DOHH2 (cell line): ENCODE data around the gene MYB.

Experiments
- H3F3A ChIP-seq: fragments of 200-600 bp; sonication (generic), shearing (Covaris generic); 2 replicates; pipeline ENCODE4 v1.6.0; 2016; ENCODE audit warnings: antibody characterized with exemption, mild to moderate bottlenecking; ENCODE audit not compliant: control insufficient read depth, insufficient read depth
- H3K27ac ChIP-seq: fragments of 200-600 bp; sonication (generic); 2 replicates; pipeline ENCODE4 v1.5.1; 2014; ENCODE audit warnings: low read depth, mild to moderate bottlenecking, low read length, moderate library complexity
- H3K27me3 ChIP-seq: fragments of 200-600 bp; sonication (generic); 2 replicates; pipeline ENCODE4 v1.6.1; 2014; ENCODE audit warnings: mild to moderate bottlenecking, low read length, mixed read lengths; ENCODE audit not compliant: control insufficient read depth
- H3K36me3 ChIP-seq: fragments of 200-600 bp; sonication (generic); 2 replicates; pipeline ENCODE4 v1.6.1; 2014; ENCODE audit warnings: mild to moderate bottlenecking, low read length, moderate library complexity, mixed read lengths; ENCODE audit not compliant: control insufficient read depth
- H3K4me1 ChIP-seq: fragments of 200-600 bp; sonication (generic); 2 replicates; pipeline ENCODE4 v1.6.1; 2014; ENCODE audit warnings: mild to moderate bottlenecking, low read length, mixed read lengths; ENCODE audit not compliant: control insufficient read depth
- H3K4me2 ChIP-seq: fragments of 200-600 bp; sonication (generic); 2 replicates; pipeline ENCODE4 v1.6.0; 2014; ENCODE audit warnings: mild to moderate bottlenecking, low read length, moderate library complexity
- H3K4me3 ChIP-seq: fragments of 200-600 bp; sonication (generic); 2 replicates; pipeline ENCODE4 v1.5.1; 2014; ENCODE audit warnings: mild to moderate bottlenecking, low read length, mixed read lengths
- H3K79me2 ChIP-seq: fragments of 200-600 bp; sonication (generic); 2 replicates; pipeline ENCODE4 v1.6.1; 2014; ENCODE audit warnings: mild to moderate bottlenecking, low read length, mixed read lengths; ENCODE audit not compliant: control insufficient read depth
- H3K9me2 ChIP-seq: fragments of 200-600 bp; sonication (generic); replicated peaks from 2 replicates; pipeline ENCODE4 v1.6.1; 2014; ENCODE audit warnings: mild to moderate bottlenecking, low read length, mixed read lengths; ENCODE audit not compliant: control insufficient read depth
- H3K9me3 ChIP-seq: fragments of 200-600 bp; sonication (generic); 2 replicates; pipeline ENCODE4 v1.6.1; 2014; ENCODE audit warnings: antibody characterized with exemption, low read length, mixed read lengths; ENCODE audit not compliant: control insufficient read depth, insufficient read depth
- H4K20me1 ChIP-seq: fragments of 200-600 bp; sonication (generic); 2 replicates; pipeline ENCODE4 v1.6.0; 2014; ENCODE audit warnings: low read depth, mild to moderate bottlenecking, antibody characterized with exemption, low read length, moderate library complexity; ENCODE audit not compliant: control insufficient read depth, insufficient read depth
- CTCF ChIP-seq: fragments of 200-600 bp; sonication (generic); IDR thresholded peaks from one replicate; pipeline ENCODE4 v1.5.1; 2014; ENCODE audit warnings: antibody characterized with exemption, mild to moderate bottlenecking, low read depth, low read length; ENCODE audit not compliant: poor library complexity, severe bottlenecking
- EZH2phosphoT487 ChIP-seq: fragments of 200-600 bp; sonication (generic); IDR thresholded peaks from 2 replicates; pipeline ENCODE4 v1.6.1; 2017; ENCODE audit warnings: borderline replicate concordance, mild to moderate bottlenecking, antibody characterized with exemption, low read length, moderate library complexity, mixed read lengths

Gene MYB

GRCh38 chr6:135144673-135145062, 36.4 kb upstream of the MYB start:
- TF ChIP-seq EZH2phosphoT487: no peak
- no peak for TF ChIP-seq CTCF
- H3K4me2 ChIP-seq: peak overlapping the region; percentile 51
- H3K4me1 ChIP-seq: peaks cover 65% of the 10 kb centered on the region

GRCh38 chr6:135145063-135145800, 35.9 kb upstream of the MYB start:
- peak overlapping the region; percentile 51 for H3K4me2 ChIP-seq
- H3K9me2 ChIP-seq: no peaks in the 10 kb centered on the region
- TF ChIP-seq EZH2phosphoT487: no peak
- peak; percentile 66 for TF ChIP-seq CTCF
- H4K20me1 ChIP-seq: no peaks in the 10 kb centered on the region
- no peaks in the 10 kb centered on the region for H3K36me3 ChIP-seq
- peaks cover 65% of the 10 kb centered on the region for H3K4me1 ChIP-seq
- H3F3A ChIP-seq: peaks cover 16% of the 10 kb centered on the region; the same call in 1 of the 2 replicates
- 0 out of 2 replicates have a peak overlapping the region, but pooled peaks have one; percentile 19 for H3K4me3 ChIP-seq
- H3K79me2 ChIP-seq: no peaks in the 10 kb centered on the region
- H3K27me3 ChIP-seq: no peaks in the 10 kb centered on the region
- H3K27ac ChIP-seq: peak overlapping the region; percentile 69
- H3K9me3 ChIP-seq: no peaks in the 10 kb centered on the region

More at GRCh38 chr6:135144673-135145062, 36.4 kb upstream of the MYB start:
- H3K4me3 ChIP-seq: peak overlapping the region; percentile 19
- H3K27ac ChIP-seq: peak overlapping the region; percentile 69
- H3K27me3 ChIP-seq: no peaks in the 10 kb centered on the region
- no peaks in the 10 kb centered on the region for H3K9me2 ChIP-seq
- no peaks in the 10 kb centered on the region for H4K20me1 ChIP-seq
- no peaks in the 10 kb centered on the region for H3K79me2 ChIP-seq
- H3K9me3 ChIP-seq: no peaks in the 10 kb centered on the region
- peaks cover 16% of the 10 kb centered on the region; the same call in 1 of the 2 replicates for H3F3A ChIP-seq
- H3K36me3 ChIP-seq: no peaks in the 10 kb centered on the region

- Histone ChIP-seq H3K27me3 (no peaks in the 10 kb centered on the region), H3K4me1 (peaks cover 62% of the 10 kb centered on the region), H3K9me3 (no peaks in the 10 kb centered on the region), H3F3A (peaks cover 16% of the 10 kb centered on the region; the same call in 1 of the 2 replicates), H4K20me1 (no peaks in the 10 kb centered on the region), H3K9me2 (no peaks in the 10 kb centered on the region), H3K27ac (no peak overlapping the region), H3K79me2 (no peaks in the 10 kb centered on the region), H3K36me3 (no peaks in the 10 kb centered on the region), H3K4me2 (no peak overlapping the region), H3K4me3 (no peak overlapping the region)
- no peak for TF ChIP-seq EZH2phosphoT487
- TF ChIP-seq CTCF: no peak
Measured at GRCh38 chr6:135146162-135146934, 34.8 kb upstream of the MYB start.
